NCI-H526 treated with DMSO at 0.1 percent for 48 hours (cell line): Measurements from ENCODE around the gene BLID.

Source experiments
- DNase-seq: peaks from one replicate; lab custom pipeline; 2025; lab: John Stamatoyannopoulos, UW

The BLID gene

GRCh38 chr11:122139595-122139866, 23.5 kb upstream of the BLID start:
- DNase-seq = no peak

- DNase-seq = no peak
These were observed 23.0 kb upstream of the BLID start for GRCh38 chr11:122138744-122139594.

GRCh38 chr11:122137078-122137793, 21.2 kb upstream of the BLID start:
- DNase-seq = no peak

GRCh38 chr11:122131126-122131525, 15.1 kb upstream of the BLID start:
- DNase-seq = no peak

- DNase-seq = no peak
These were observed 12.1 kb upstream of the BLID start for GRCh38 chr11:122128146-122128545.

GRCh38 chr11:122127020-122127419, 11.0 kb upstream of the BLID start:
- DNase-seq = no peak

- DNase-seq = no peak
These were observed 10.1 kb upstream of the BLID start for GRCh38 chr11:122126024-122126688.

GRCh38 chr11:122123263-122123929, 7.4 kb upstream of the BLID start:
- no peak for DNase-seq

- DNase-seq = no peak
These were observed 6.2 kb upstream of the BLID start for GRCh38 chr11:122122179-122122578.

GRCh38 chr11:122120096-122120495, 4.1 kb upstream of the BLID start:
- no peak for DNase-seq

GRCh38 chr11:122116591-122116990, 576 bp upstream of the BLID start:
- DNase-seq = no peak

- no peak for DNase-seq
These were observed 1.0 kb downstream of the BLID start for GRCh38 chr11:122114976-122115375.

GRCh38 chr11:122113836-122114825, 1.9 kb downstream of the BLID start:
- DNase-seq = no peak

- DNase-seq = no peak
These were observed 3.3 kb downstream of the BLID start for GRCh38 chr11:122112470-122113365.

- DNase-seq = no peak
These were observed 6.1 kb downstream of the BLID start for GRCh38 chr11:122109932-122110331.

GRCh38 chr11:122108828-122109227, 7.2 kb downstream of the BLID start:
- no peak for DNase-seq

GRCh38 chr11:122108192-122108799, 7.7 kb downstream of the BLID start:
- DNase-seq = no peak

GRCh38 chr11:122107566-122107965, 8.4 kb downstream of the BLID start:
- DNase-seq = no peak

GRCh38 chr11:122107045-122107444, 9.0 kb downstream of the BLID start:
- DNase-seq = no peak
